OCI-M2 (cell line): ENCODE measurements around the gene EPO.
A peak's percentile ranks its signal among the peaks of the same experiment; 100 is the strongest.

Source experiments
- DNase-seq: peaks from one replicate; lab custom pipeline; 2025; ENCODE audit not compliant: unreplicated experiment; lab: John Stamatoyannopoulos, UW

Gene EPO

GRCh38 chr7:100720279-100720670, at the start of gene EPO:
EPO (plus strand) TSS chr7:100720468; CDS start chr7:100720981, 513 bp downstream.
- no peak for DNase-seq

GRCh38 chr7:100671353-100672327, 48.6 kb upstream of the EPO start:
- no peak for DNase-seq

GRCh38 chr7:100673302-100673941, 46.8 kb upstream of the EPO start, which contains the start of gene GNB2:
GNB2 (plus strand) TSS chr7:100673740; CDS start chr7:100676266, 2,526 bp downstream.
- peak; percentile 88 for DNase-seq

GRCh38 chr7:100673942-100674410, 46.3 kb upstream of the EPO start:
- DNase-seq: no peak

GRCh38 chr7:100674411-100675104, 45.7 kb upstream of the EPO start:
- DNase-seq: no peak

GRCh38 chr7:100675105-100675451, 45.2 kb upstream of the EPO start:
- DNase-seq: no peak

GRCh38 chr7:100675581-100676350, 44.5 kb upstream of the EPO start:
- no peak for DNase-seq

GRCh38 chr7:100676501-100677306, 43.6 kb upstream of the EPO start:
- no peak for DNase-seq

- DNase-seq: no peak
These were observed 42.7 kb upstream of the EPO start for GRCh38 chr7:100677308-100678267.

GRCh38 chr7:100678291-100678984, 41.8 kb upstream of the EPO start:
- DNase-seq: no peak

- no peak for DNase-seq
These were observed 40.9 kb upstream of the EPO start for GRCh38 chr7:100679129-100679926.

- no peak for DNase-seq
These were observed 40.2 kb upstream of the EPO start for GRCh38 chr7:100679927-100680575.

GRCh38 chr7:100680576-100681271, 39.5 kb upstream of the EPO start:
- DNase-seq: no peak

- DNase-seq: no peak
These were observed 38.6 kb upstream of the EPO start for GRCh38 chr7:100681491-100682227.

- no peak for DNase-seq
These were observed 38.0 kb upstream of the EPO start for GRCh38 chr7:100682228-100682741.
